ENCODE results near the gene BAZ2B.

- no peak for TF ChIP-seq POLR2A (IDR thresholded peaks at IDR 0.05)
- no peak for TF ChIP-seq CTCF (IDR thresholded peaks at IDR 0.05)
Measured at GRCh38 chr2:159322419-159322818, 293.9 kb downstream of the BAZ2B start.

All from adrenal gland (tissue), 5 donors.